AG09309 (cell line): ENCODE data around the gene KLHDC7A.

Source experiments
- DNase-seq: peaks from one replicate; pipeline ENCODE4 v3.0.0-alpha.2; 2010; ENCODE audit warnings: low read depth
- H3K4me3 ChIP-seq: 2 replicates; pipeline ENCODE4 v1.5.1; 2011; ENCODE audit warnings: mild to moderate bottlenecking, low read depth, low read length, moderate library complexity; ENCODE audit not compliant: control insufficient read depth
- TF ChIP-seq, protein P1 (sequence below): IDR thresholded peaks from 2 replicates; pipeline ENCODE4 v1.5.1; 2011; ENCODE audit warnings: mild to moderate bottlenecking, low read depth, low read length, inconsistent platforms; ENCODE audit not compliant: insufficient read depth, control insufficient read depth; ENCODE audit errors: missing control alignments

The KLHDC7A gene

GRCh38 chr1:18489417-18490143 is 8.8 kb downstream of the KLHDC7A start:
- no peak for DNase-seq
- TF ChIP-seq, protein P1, sequence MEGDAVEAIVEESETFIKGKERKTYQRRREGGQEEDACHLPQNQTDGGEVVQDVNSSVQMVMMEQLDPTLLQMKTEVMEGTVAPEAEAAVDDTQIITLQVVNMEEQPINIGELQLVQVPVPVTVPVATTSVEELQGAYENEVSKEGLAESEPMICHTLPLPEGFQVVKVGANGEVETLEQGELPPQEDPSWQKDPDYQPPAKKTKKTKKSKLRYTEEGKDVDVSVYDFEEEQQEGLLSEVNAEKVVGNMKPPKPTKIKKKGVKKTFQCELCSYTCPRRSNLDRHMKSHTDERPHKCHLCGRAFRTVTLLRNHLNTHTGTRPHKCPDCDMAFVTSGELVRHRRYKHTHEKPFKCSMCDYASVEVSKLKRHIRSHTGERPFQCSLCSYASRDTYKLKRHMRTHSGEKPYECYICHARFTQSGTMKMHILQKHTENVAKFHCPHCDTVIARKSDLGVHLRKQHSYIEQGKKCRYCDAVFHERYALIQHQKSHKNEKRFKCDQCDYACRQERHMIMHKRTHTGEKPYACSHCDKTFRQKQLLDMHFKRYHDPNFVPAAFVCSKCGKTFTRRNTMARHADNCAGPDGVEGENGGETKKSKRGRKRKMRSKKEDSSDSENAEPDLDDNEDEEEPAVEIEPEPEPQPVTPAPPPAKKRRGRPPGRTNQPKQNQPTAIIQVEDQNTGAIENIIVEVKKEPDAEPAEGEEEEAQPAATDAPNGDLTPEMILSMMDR = no peak

GRCh38 chr1:18491168-18491567 is 10.4 kb downstream of the KLHDC7A start:
- H3K4me3 ChIP-seq = no peak overlapping the region
- TF ChIP-seq, protein P1 = no peak
- DNase-seq = no peak

More at GRCh38 chr1:18489417-18490143, 8.8 kb downstream of the KLHDC7A start:
- no peak overlapping the region for H3K4me3 ChIP-seq

- no peak overlapping the region for H3K4me3 ChIP-seq
- TF ChIP-seq, protein P1 = no peak
- DNase-seq = no peak
These were observed 13.6 kb downstream of the KLHDC7A start for GRCh38 chr1:18494304-18494703.

DNA sequence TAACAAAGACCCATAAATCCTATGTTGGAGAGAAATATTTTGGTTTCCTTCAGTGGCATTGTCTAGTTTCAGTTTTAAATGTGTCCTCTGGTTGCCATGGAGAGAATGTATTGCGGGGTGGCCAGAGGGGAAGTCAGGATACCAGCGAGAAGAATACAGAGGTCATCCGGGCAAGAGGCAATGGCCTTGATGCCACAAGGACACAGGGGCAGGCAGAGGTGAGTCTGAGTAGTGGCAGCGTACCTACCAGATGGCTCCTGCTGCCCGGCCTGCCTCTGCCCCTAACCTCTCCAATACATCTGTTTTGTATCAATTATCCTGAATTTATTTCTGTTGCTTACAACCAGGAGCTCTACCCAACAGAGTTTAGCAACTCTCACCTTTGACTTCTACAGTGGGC is 14.9 kb downstream of the KLHDC7A start:
- TF ChIP-seq, protein P1 = no peak
- no peak overlapping the region for H3K4me3 ChIP-seq
- DNase-seq = no peak

GRCh38 chr1:18496056-18496455 is 15.3 kb downstream of the KLHDC7A start:
- TF ChIP-seq, protein P1 = no peak
- no peak for DNase-seq
- no peak overlapping the region for H3K4me3 ChIP-seq

DNA sequence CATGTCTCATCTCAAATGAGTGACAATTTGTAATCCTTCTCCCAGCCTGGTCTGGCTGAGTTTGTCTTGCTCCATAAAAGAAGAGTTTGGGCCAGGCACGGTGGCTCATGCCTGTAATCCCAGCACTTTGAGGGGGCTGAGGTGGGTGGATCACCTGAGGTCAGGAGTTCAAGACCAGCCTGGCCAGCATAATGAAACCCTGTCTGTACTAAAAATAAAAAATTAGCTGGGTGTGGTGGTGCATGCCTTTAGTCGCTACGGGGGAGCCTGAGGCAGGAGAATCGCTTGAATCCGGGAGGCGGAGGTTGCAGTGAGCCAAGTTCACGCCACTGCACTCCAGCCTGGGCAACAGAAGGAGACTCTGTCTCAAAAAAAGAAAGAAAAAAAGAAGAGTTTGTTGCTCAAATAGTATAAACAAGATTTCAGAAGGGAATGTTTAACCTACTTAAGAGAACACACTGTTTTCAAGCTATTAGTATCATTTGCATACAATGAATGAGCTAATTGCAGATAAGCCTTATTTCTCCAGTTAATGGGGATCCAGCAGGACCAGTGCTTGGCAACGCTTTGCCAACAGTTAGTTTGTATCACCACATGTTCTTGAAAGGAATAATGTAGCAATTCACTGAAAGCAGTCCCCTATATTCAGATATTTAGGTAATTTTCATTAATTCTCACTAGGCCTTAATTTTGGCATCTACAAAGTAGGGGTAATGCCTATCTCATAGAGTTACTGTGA is 15.9 kb downstream of the KLHDC7A start:
- DNase-seq = no peak
- no peak overlapping the region for H3K4me3 ChIP-seq
- TF ChIP-seq, protein P1 = no peak
